ENCODE measurements around the gene AFDN. TPM values are rescaled to one million over a fixed set of nuclear protein-coding genes. Genes with fewer than 3 reads are reported as not detected.
"Not testable (repeated sequence)": the region's sequence is repeated elsewhere in the genome, so short reads cannot be mapped to it uniquely, and the experiment has no call there.

AFDN gene
- total RNA-seq, 1 donor from 2014 or later = 168 TPM

- no peak for DNase-seq (ENCODE audit: low spot score)
These were observed 169.0 kb downstream of the AFDN start for GRCh38 chr6:167995731-167996151.

GRCh38 chr6:167996424-167997199 lies 169.9 kb downstream of the AFDN start:
- no peak for DNase-seq (ENCODE audit: low spot score)

- DNase-seq (ENCODE audit: low spot score) = no peak
These were observed 170.9 kb downstream of the AFDN start, which contains the start of gene KIF25 for GRCh38 chr6:167997642-167998041. KIF25 (plus strand) TSS chr6:167997671; CDS start chr6:168029586, 31,915 bp downstream.

GRCh38 chr6:167998215-167998614 lies 171.5 kb downstream of the AFDN start:
- no peak for DNase-seq (ENCODE audit: low spot score)

- no peak for DNase-seq (ENCODE audit: low spot score)
These were observed 173.7 kb downstream of the AFDN start for GRCh38 chr6:168000198-168001028.

GRCh38 chr6:168001029-168001332 lies 174.3 kb downstream of the AFDN start:
- DNase-seq (ENCODE audit: low spot score) = no peak

GRCh38 chr6:168001514-168001913 lies 174.8 kb downstream of the AFDN start:
- not testable (repeated sequence) for DNase-seq (ENCODE audit: low spot score)

- DNase-seq (ENCODE audit: low spot score) = no peak
These were observed 176.1 kb downstream of the AFDN start for GRCh38 chr6:168002804-168003203.

- DNase-seq (ENCODE audit: low spot score) = no peak
These were observed 177.3 kb downstream of the AFDN start for GRCh38 chr6:168004023-168004422.

- DNase-seq (ENCODE audit: low spot score) = no peak
These were observed 178.2 kb downstream of the AFDN start for GRCh38 chr6:168004945-168005344.

- DNase-seq (ENCODE audit: low spot score) = no peak
These were observed 179.1 kb downstream of the AFDN start for GRCh38 chr6:168005796-168006195.

GRCh38 chr6:168007592-168008338 lies 181.1 kb downstream of the AFDN start:
- DNase-seq (ENCODE audit: low spot score) = peak; percentile 76

- no peak for DNase-seq (ENCODE audit: low spot score)
These were observed 182.6 kb downstream of the AFDN start for GRCh38 chr6:168009331-168009730.

- DNase-seq (ENCODE audit: low spot score) = no peak
These were observed 184.6 kb downstream of the AFDN start for GRCh38 chr6:168011291-168011690.

GRCh38 chr6:168012431-168013249 lies 185.9 kb downstream of the AFDN start:
- DNase-seq (ENCODE audit: low spot score) = peak; percentile 28

GRCh38 chr6:168013250-168013915 lies 186.7 kb downstream of the AFDN start:
- DNase-seq (ENCODE audit: low spot score) = peak; percentile 37

GRCh38 chr6:168014428-168014827 lies 187.7 kb downstream of the AFDN start:
- no peak for DNase-seq (ENCODE audit: low spot score)

- DNase-seq (ENCODE audit: low spot score) = no peak
These were observed 188.3 kb downstream of the AFDN start for GRCh38 chr6:168015009-168015408.

- peak; percentile 25 for DNase-seq (ENCODE audit: low spot score)
These were observed 188.9 kb downstream of the AFDN start for GRCh38 chr6:168015482-168016175.

GRCh38 chr6:168016176-168016620 lies 189.5 kb downstream of the AFDN start:
- peak; percentile 31 for DNase-seq (ENCODE audit: low spot score)

Measured in ureter (tissue), 1 donor.